ENCODE measurements around the gene CFD.

DNA sequence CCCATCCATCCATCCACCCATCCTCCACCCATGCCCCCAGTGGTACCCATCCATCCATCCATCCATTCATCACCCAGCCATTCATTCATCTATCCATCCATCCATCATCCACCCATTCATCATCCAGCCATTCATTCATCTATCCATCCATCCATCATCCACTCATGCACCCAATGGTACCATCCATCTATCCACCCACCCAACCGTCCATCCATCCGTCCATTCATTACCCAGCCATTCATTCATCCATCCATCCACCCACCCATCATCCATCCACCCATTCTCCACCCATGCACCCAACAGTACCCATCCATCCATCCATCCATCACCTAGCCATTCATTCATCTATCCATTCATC, 43.0 kb upstream of the CFD start:
- TF ChIP-seq JUNB (IDR thresholded peaks at IDR 0.05; ENCODE audit: unreplicated experiment) (no peak), CTCF (conservative IDR thresholded peaks at IDR 0.05; ENCODE audit: low read depth in 2 of 2) (no peak), REST (IDR thresholded peaks at IDR 0.05; ENCODE audit: unreplicated experiment) (no peak), POLR2AphosphoS5 (IDR thresholded peaks at IDR 0.05; ENCODE audit: low read depth) (no peak), EZH2 (IDR thresholded peaks at IDR 0.05; ENCODE audit: low read depth, unreplicated experiment) (no peak), CREB1 (CRISPR knock-in tag; IDR thresholded peaks at IDR 0.05; ENCODE audit: low read depth) (no peak), NANOG (IDR thresholded peaks at IDR 0.05; ENCODE audit: borderline replicate concordance) (no peak), EZH2phosphoT487 (IDR thresholded peaks at IDR 0.05; ENCODE audit: unreplicated experiment) (no peak), ZNF462 (CRISPR knock-in tag; IDR thresholded peaks at IDR 0.05) (no peak), ZNF114 (CRISPR knock-in tag; IDR thresholded peaks at IDR 0.05) (no peak)
- TF ChIP-seq, protein P1, sequence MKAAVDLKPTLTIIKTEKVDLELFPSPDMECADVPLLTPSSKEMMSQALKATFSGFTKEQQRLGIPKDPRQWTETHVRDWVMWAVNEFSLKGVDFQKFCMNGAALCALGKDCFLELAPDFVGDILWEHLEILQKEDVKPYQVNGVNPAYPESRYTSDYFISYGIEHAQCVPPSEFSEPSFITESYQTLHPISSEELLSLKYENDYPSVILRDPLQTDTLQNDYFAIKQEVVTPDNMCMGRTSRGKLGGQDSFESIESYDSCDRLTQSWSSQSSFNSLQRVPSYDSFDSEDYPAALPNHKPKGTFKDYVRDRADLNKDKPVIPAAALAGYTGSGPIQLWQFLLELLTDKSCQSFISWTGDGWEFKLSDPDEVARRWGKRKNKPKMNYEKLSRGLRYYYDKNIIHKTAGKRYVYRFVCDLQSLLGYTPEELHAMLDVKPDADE (IDR thresholded peaks at IDR 0.05) = no peak

Data from GM23338 (cell line).